PFSK-1 (cell line): Measurements from ENCODE around the gene DUSP28.

Source experiments
- POLR2AphosphoS5 ChIP-seq: IDR thresholded peaks from 2 replicates; pipeline ENCODE4 v1.6.1; 2012; ENCODE audit warnings: low read depth, mild to moderate bottlenecking, control low read depth, low read length, moderate library complexity
- TAF1 ChIP-seq: IDR thresholded peaks from 2 replicates; pipeline ENCODE4 v1.6.1; 2012; ENCODE audit warnings: low read length, control low read depth, borderline replicate concordance; ENCODE audit not compliant: insufficient read depth
- TF ChIP-seq, protein P1 (sequence below), 2 experiments: IDR thresholded peaks; 2 replicates each; pipeline versions ENCODE4 v1.6.1 to v1.8.0; 2011 to 2012; ENCODE audit warnings: low read depth in 2 of 2, low read length in 2 of 2, control low read depth in 1 of 2, inconsistent platforms in 1 of 2, mild to moderate bottlenecking in 1 of 2, moderate library complexity in 1 of 2; ENCODE audit not compliant: insufficient read depth in 1 of 2

- TF ChIP-seq POLR2AphosphoS5 = no peak
- no peak for TF ChIP-seq TAF1
- TF ChIP-seq, protein P1, sequence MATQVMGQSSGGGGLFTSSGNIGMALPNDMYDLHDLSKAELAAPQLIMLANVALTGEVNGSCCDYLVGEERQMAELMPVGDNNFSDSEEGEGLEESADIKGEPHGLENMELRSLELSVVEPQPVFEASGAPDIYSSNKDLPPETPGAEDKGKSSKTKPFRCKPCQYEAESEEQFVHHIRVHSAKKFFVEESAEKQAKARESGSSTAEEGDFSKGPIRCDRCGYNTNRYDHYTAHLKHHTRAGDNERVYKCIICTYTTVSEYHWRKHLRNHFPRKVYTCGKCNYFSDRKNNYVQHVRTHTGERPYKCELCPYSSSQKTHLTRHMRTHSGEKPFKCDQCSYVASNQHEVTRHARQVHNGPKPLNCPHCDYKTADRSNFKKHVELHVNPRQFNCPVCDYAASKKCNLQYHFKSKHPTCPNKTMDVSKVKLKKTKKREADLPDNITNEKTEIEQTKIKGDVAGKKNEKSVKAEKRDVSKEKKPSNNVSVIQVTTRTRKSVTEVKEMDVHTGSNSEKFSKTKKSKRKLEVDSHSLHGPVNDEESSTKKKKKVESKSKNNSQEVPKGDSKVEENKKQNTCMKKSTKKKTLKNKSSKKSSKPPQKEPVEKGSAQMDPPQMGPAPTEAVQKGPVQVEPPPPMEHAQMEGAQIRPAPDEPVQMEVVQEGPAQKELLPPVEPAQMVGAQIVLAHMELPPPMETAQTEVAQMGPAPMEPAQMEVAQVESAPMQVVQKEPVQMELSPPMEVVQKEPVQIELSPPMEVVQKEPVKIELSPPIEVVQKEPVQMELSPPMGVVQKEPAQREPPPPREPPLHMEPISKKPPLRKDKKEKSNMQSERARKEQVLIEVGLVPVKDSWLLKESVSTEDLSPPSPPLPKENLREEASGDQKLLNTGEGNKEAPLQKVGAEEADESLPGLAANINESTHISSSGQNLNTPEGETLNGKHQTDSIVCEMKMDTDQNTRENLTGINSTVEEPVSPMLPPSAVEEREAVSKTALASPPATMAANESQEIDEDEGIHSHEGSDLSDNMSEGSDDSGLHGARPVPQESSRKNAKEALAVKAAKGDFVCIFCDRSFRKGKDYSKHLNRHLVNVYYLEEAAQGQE (IDR thresholded peaks at IDR 0.05; ENCODE audit: insufficient read depth in 1 of 2, low read depth in 2 of 2, low read length in 2 of 2) = no peak
These were observed 7.9 kb downstream of the DUSP28 start, which contains the start of gene RNPEPL1 for GRCh38 chr2:240567872-240568677.
